OCI-LY7 (cell line): ENCODE data around the gene ZBP1.

Experiments used
- CTCF ChIP-seq: fragments of 200-600 bp; sonication (generic); conservative IDR thresholded peaks from 2 replicates; pipeline ENCODE4 v1.5.1; 2014; ENCODE audit warnings: mild to moderate bottlenecking, antibody characterized with exemption, low read length, moderate library complexity, mixed read lengths
- EZH2phosphoT487 ChIP-seq: fragments of 200-600 bp; sonication (generic); IDR thresholded peaks from 2 replicates; pipeline ENCODE4 v1.6.1; 2018; ENCODE audit warnings: low read depth, borderline replicate concordance, mild to moderate bottlenecking, mixed run types, antibody characterized with exemption, low read length, moderate library complexity, mixed read lengths

- TF ChIP-seq CTCF (no peak), EZH2phosphoT487 (no peak)
Measured at GRCh38 chr20:57663241-57663640, 43.0 kb upstream of the ZBP1 start.
